ENCODE measurements around the gene DEFB131A.
"Not testable (repeated sequence)": the region's sequence is repeated elsewhere in the genome, so short reads cannot be mapped to it uniquely, and the experiment has no call there.

The DEFB131A gene

GRCh38 chr4:9486880-9487279 is 42.7 kb downstream of the DEFB131A start:
- DNase-seq (ENCODE audit: low spot score); POLR2A ChIA-PET (ENCODE audit: low non-redundant PET); H3K27ac ChIP-seq; CTCF ChIA-PET: not testable (repeated sequence)

- DNase-seq (ENCODE audit: low spot score); POLR2A ChIA-PET (ENCODE audit: low non-redundant PET); H3K27ac ChIP-seq; CTCF ChIA-PET: not testable (repeated sequence)
These were observed 44.6 kb downstream of the DEFB131A start for GRCh38 chr4:9488796-9489195.

GRCh38 chr4:9490496-9490895 is 46.3 kb downstream of the DEFB131A start:
- POLR2A ChIA-PET (ENCODE audit: low non-redundant PET); DNase-seq (ENCODE audit: low spot score); H3K27ac ChIP-seq; CTCF ChIA-PET: not testable (repeated sequence)

- H3K27ac ChIP-seq; CTCF ChIA-PET; POLR2A ChIA-PET (ENCODE audit: low non-redundant PET); DNase-seq (ENCODE audit: low spot score): not testable (repeated sequence)
These were observed 46.8 kb downstream of the DEFB131A start for GRCh38 chr4:9490986-9491385.

- H3K27ac ChIP-seq; DNase-seq (ENCODE audit: low spot score); CTCF ChIA-PET; POLR2A ChIA-PET (ENCODE audit: low non-redundant PET): not testable (repeated sequence)
These were observed 49.4 kb downstream of the DEFB131A start for GRCh38 chr4:9493589-9493988.

GRCh38 chr4:9494256-9495035 is 50.2 kb downstream of the DEFB131A start:
- POLR2A ChIA-PET (ENCODE audit: low non-redundant PET); CTCF ChIA-PET; H3K27ac ChIP-seq; DNase-seq (ENCODE audit: low spot score): not testable (repeated sequence)

GRCh38 chr4:9495443-9495842 is 51.2 kb downstream of the DEFB131A start:
- POLR2A ChIA-PET (ENCODE audit: low non-redundant PET); H3K27ac ChIP-seq: not testable (repeated sequence)
- CTCF ChIA-PET: interaction anchor here (0.6 kb wide), 1 partner anchor 323 kb away, joined by 3 read pairs; no protein-coding TSS in a partner anchor

GRCh38 chr4:9497575-9498467 is 53.6 kb downstream of the DEFB131A start:
- CTCF ChIA-PET: interaction anchor here (0.6 kb wide), 1 partner anchor 529 kb away, joined by 3 read pairs; no protein-coding TSS in a partner anchor
- H3K27ac ChIP-seq; DNase-seq (ENCODE audit: low spot score); POLR2A ChIA-PET (ENCODE audit: low non-redundant PET): not testable (repeated sequence)

More at GRCh38 chr4:9495443-9495842, 51.2 kb downstream of the DEFB131A start:
- DNase-seq (ENCODE audit: low spot score): peak; percentile 1

- DNase-seq (ENCODE audit: low spot score): peak; percentile 0
- H3K27ac ChIP-seq; POLR2A ChIA-PET (ENCODE audit: low non-redundant PET): not testable (repeated sequence)
- CTCF ChIA-PET: interaction anchor here (0.6 kb wide), 1 partner anchor 528 kb away, joined by 3 read pairs; no protein-coding TSS in a partner anchor
These were observed 54.3 kb downstream of the DEFB131A start for GRCh38 chr4:9498468-9499040.

- POLR2A ChIA-PET (ENCODE audit: low non-redundant PET); DNase-seq (ENCODE audit: low spot score); H3K27ac ChIP-seq; CTCF ChIA-PET: not testable (repeated sequence)
These were observed 55.8 kb downstream of the DEFB131A start for GRCh38 chr4:9499974-9500487.
